ENCODE measurements around the gene NECAB2. TPM values are rescaled to one million over a fixed set of nuclear protein-coding genes. Genes with fewer than 3 reads are reported as not detected.

NECAB2 gene
- total RNA-seq, 1 donor from 2014 or later, result 1.2 TPM

DNA sequence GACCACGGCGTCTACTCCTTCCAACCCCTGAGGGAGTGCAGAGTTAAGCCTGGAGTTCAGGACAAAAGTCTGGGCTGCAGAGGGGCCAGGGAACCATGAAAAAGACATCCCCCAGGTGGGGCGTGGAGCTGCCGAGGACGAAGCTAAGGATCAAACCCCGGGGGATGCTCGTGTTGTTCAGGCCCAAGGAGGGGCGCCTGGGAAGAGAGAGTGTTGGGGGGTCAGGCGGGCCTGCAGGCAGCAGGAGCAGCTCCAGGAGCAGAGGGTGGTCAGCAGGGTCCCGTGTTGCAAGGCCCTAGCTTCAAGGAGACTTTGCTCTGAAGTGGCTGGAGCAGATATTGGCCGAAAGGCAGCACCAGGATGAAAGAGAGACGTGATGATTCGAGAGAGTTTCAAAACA is 26.7 kb downstream of the NECAB2 start:
- TF ChIP-seq, protein P1, sequence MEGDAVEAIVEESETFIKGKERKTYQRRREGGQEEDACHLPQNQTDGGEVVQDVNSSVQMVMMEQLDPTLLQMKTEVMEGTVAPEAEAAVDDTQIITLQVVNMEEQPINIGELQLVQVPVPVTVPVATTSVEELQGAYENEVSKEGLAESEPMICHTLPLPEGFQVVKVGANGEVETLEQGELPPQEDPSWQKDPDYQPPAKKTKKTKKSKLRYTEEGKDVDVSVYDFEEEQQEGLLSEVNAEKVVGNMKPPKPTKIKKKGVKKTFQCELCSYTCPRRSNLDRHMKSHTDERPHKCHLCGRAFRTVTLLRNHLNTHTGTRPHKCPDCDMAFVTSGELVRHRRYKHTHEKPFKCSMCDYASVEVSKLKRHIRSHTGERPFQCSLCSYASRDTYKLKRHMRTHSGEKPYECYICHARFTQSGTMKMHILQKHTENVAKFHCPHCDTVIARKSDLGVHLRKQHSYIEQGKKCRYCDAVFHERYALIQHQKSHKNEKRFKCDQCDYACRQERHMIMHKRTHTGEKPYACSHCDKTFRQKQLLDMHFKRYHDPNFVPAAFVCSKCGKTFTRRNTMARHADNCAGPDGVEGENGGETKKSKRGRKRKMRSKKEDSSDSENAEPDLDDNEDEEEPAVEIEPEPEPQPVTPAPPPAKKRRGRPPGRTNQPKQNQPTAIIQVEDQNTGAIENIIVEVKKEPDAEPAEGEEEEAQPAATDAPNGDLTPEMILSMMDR (IDR thresholded peaks at IDR 0.05; ENCODE audit: unreplicated experiment), result no peak
- Mint-ChIP-seq H3K4me3 (ENCODE audit: unreplicated experiment) (no peak overlapping the region), H3K4me1 (ENCODE audit: unreplicated experiment) (no peaks in the 10 kb centered on the region), H3K27ac (ENCODE audit: unreplicated experiment) (peak overlapping the region; percentile 22), H3K36me3 (ENCODE audit: low read depth, unreplicated experiment) (no peaks in the 10 kb centered on the region), H3K27me3 (ENCODE audit: unreplicated experiment) (peaks cover 3% of the 10 kb centered on the region), H3K9me3 (ENCODE audit: unreplicated experiment) (no peaks in the 10 kb centered on the region)
- no peak for DNase-seq (ENCODE audit: low spot score)

DNA sequence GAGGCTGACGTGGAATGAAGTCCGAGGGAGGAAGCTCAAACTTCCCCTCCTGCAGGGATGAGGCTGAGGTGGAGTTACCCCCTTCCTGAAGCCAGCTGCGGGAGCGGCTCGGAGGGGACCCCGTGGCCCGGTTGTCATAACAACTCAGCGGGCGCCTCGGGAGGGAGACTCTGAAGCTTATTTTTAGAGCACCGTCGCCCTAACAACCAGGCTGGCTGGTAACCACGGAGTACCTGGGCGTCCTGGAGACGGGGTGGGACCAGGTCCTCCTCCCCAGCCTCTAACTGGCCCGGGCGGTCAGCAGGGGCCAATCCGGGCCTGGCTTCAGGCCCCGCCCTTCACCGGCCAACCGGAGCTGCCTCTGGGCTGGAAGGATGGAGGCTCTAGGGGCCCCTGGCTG is 27.7 kb downstream of the NECAB2 start:
- Mint-ChIP-seq H3K9me3 (ENCODE audit: unreplicated experiment) (no peaks in the 10 kb centered on the region), H3K4me1 (ENCODE audit: unreplicated experiment) (no peaks in the 10 kb centered on the region), H3K36me3 (ENCODE audit: low read depth, unreplicated experiment) (no peaks in the 10 kb centered on the region), H3K27me3 (ENCODE audit: unreplicated experiment) (peaks cover 3% of the 10 kb centered on the region), H3K27ac (ENCODE audit: unreplicated experiment) (no peak overlapping the region), H3K4me3 (ENCODE audit: unreplicated experiment) (no peak overlapping the region)
- TF ChIP-seq, protein P1 (IDR thresholded peaks at IDR 0.05; ENCODE audit: unreplicated experiment), result no peak
- DNase-seq (ENCODE audit: low spot score), result no peak

DNA sequence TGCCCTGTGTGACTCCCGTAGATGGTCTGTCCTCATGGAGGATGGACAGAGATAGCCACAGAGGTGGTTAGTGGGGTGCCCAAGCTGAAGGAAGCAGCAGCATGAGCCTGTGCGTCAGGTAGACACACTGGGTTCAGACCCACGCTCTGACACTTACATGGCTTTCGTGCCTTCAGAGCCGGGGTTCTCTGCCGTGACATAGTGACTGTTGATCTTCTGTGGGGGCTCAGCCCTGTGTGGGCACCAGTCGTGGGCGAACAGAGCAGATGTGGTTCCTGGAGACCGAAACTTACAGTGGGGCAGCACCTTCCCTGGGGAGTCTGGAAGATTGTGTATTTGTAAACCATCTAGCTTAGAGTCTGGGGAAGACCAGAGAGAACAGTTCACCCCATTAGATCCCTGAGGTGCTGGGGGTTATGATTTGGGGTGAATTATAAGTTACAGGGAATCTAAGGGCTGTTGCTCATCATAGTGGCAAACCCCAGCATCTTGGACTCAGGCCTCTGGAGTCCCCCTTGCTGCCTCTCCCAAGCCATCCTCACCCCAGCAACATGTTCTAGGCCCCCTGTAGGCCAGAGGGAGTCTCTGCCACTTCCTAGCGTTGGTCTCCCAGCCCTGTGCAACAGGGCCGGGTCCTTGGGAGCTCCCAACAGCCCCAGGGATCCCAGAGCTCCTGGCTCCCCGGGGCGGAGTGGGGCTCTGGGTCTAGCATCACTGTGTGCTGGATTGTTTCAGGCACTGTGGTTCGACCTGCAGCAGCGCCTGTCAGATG is 28.6 kb downstream of the NECAB2 start:
- peaks cover 3% of the 10 kb centered on the region for H3K27me3 Mint-ChIP-seq (ENCODE audit: unreplicated experiment)
- DNase-seq (ENCODE audit: low spot score), result no peak
- H3K36me3 Mint-ChIP-seq (ENCODE audit: low read depth, unreplicated experiment), result no peaks in the 10 kb centered on the region
- H3K27ac Mint-ChIP-seq (ENCODE audit: unreplicated experiment), result no peak overlapping the region
- no peaks in the 10 kb centered on the region for H3K9me3 Mint-ChIP-seq (ENCODE audit: unreplicated experiment)
- H3K4me1 Mint-ChIP-seq (ENCODE audit: unreplicated experiment), result no peaks in the 10 kb centered on the region
- TF ChIP-seq, protein P1 (IDR thresholded peaks at IDR 0.05; ENCODE audit: unreplicated experiment), result no peak
- no peak overlapping the region for H3K4me3 Mint-ChIP-seq (ENCODE audit: unreplicated experiment)

DNA sequence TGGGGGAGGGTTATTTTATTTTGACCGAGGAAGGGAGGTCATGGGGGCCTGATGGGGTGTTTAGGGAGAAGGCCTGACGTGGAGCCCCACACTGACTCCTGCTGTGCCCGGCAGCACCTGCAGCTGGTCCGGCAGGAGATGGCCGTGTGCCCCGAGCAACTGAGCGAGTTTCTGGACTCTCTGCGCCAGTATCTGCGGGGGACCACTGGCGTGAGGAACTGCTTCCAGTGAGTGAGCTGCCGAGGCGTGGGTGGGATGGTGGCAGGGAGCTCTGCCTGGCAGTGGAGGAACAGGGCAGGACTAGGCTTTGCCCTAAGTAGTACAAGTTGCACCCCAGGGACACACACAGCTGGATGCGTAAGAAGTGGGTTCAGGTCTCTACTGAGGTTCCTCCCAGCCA is 30.0 kb downstream of the NECAB2 start:
- Mint-ChIP-seq H3K4me3 (ENCODE audit: unreplicated experiment) (no peak overlapping the region), H3K9me3 (ENCODE audit: unreplicated experiment) (no peaks in the 10 kb centered on the region), H3K36me3 (ENCODE audit: low read depth, unreplicated experiment) (no peaks in the 10 kb centered on the region), H3K27ac (ENCODE audit: unreplicated experiment) (no peak overlapping the region), H3K27me3 (ENCODE audit: unreplicated experiment) (peaks cover 3% of the 10 kb centered on the region), H3K4me1 (ENCODE audit: unreplicated experiment) (no peaks in the 10 kb centered on the region)
- DNase-seq (ENCODE audit: low spot score), result no peak
- TF ChIP-seq, protein P1 (IDR thresholded peaks at IDR 0.05; ENCODE audit: unreplicated experiment), result no peak

DNA sequence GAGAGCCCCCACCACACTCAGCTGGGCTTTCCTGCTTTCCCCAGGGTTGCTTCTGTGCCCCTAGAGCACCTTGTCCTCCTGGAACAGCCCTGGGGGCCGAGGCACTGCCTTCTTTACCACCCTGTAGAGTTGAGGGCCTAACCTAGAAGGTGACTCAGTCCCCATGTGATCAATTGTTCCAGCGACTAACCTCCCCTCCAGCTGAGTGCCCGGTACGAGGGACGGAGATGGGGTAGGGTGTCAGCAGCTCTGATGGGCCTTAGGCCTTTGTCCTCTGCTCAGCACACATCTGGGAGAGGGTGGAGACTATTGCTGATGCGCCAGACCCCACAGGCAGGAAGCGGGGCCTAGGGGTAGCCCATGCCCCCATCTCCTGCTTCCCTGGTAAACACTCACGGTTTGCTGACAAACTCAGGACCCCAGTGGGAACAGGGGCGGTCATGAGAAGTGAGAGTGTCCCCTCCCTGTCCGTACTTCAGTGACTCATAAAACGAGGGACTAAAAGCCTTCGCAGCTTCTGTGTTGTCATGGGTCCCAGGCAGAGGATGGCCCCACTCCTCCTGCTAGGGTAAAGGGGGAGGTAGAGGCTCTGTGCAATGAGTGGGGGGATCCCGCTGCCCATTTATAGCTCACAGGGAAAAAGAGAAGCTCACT is 33.1 kb downstream of the NECAB2 start:
- no peaks in the 10 kb centered on the region for H3K9me3 Mint-ChIP-seq (ENCODE audit: unreplicated experiment)
- no peak for DNase-seq (ENCODE audit: low spot score)

More for the DNA sequence above, 33.1 kb downstream of the NECAB2 start:
- Mint-ChIP-seq H3K27ac (ENCODE audit: unreplicated experiment) (no peak overlapping the region), H3K4me1 (ENCODE audit: unreplicated experiment) (no peaks in the 10 kb centered on the region), H3K36me3 (ENCODE audit: low read depth, unreplicated experiment) (no peaks in the 10 kb centered on the region), H3K27me3 (ENCODE audit: unreplicated experiment) (peaks cover 3% of the 10 kb centered on the region), H3K4me3 (ENCODE audit: unreplicated experiment) (no peak overlapping the region)
- TF ChIP-seq, protein P1 (IDR thresholded peaks at IDR 0.05; ENCODE audit: unreplicated experiment), result no peak
